HG03135 (cell line): Measurements from ENCODE around the gene PSMB11.
A peak's percentile ranks its signal among the peaks of the same experiment; 100 is the strongest.

Experiments used
- ATAC-seq: cut with Tn5 transposase; IDR thresholded peaks from one replicate; pipeline ENCODE4 v1.9.1; 2021; ENCODE audit warnings: mild to moderate bottlenecking, moderate library complexity; ENCODE audit not compliant: unreplicated experiment

PSMB11 gene

GRCh38 chr14:23043145-23043544 lies 1.1 kb downstream of the PSMB11 start:
- no peak for ATAC-seq

DNA sequence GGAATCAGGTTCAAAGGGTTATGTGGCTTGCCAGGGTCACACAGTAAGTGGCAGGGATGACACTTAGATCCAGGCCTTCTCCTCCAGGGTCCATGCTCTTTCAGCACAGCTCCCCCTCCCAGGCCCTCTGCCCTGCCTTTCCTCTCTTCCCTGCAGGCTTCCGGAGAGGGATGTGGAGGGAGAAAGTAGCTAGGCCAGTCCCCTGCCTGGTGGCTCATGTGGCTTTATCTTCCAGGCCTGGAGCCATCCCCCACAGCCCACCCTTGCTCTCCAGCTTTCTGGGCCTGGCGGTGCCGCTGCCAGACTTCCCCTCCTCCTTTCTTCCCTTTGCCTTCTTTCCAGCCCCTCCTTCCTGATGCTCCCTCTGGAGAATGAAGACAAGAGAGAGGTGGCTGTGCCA lies 1.7 kb downstream of the PSMB11 start:
- no peak for ATAC-seq

GRCh38 chr14:23044840-23045239 lies 2.8 kb downstream of the PSMB11 start:
- ATAC-seq = no peak

DNA sequence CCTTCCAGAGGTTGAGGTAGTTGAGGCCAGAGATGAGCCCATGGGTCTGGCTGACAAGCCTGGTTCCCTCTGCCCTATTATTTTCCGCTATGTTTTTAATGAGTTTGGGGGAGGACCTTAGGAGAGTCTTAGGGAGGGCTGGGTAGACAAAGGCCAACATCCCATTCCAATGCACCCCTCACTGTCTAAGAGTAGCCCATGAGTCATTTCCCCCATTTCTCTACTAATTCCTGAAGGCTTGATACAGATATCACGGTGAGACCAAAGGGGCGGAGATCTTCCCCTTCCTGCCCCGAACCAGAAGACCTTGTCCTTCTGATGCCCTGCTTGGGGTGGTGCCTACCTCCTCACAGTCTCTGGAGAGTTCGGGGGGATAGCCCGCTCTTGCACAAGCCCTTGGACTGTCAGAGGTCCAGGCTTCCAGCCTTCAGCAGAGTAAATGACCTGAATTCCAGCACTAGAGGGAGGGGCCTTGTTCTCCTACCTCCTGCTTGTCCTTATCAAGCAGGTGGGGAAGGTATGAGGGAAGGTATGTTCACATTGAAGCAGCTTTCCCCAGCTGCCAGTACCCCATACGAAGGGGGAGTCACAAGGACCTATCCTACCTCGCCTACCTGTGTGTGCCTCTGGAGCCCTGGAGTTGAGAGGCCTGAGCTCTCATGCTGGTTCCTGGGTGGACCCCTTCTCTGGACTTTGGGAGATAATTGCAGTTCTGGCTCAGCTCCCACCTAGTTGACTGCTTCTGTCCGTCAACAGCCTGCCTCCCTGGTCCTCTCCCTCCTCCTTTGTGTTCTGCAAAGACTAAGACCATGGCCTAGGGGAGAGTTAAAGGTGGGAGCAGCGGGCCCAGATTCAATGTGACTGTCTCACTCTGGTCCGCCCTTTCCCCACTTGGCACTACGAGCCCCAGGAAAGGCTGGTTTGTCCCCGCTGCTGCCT lies 3.7 kb downstream of the PSMB11 start:
- no peak for ATAC-seq

DNA sequence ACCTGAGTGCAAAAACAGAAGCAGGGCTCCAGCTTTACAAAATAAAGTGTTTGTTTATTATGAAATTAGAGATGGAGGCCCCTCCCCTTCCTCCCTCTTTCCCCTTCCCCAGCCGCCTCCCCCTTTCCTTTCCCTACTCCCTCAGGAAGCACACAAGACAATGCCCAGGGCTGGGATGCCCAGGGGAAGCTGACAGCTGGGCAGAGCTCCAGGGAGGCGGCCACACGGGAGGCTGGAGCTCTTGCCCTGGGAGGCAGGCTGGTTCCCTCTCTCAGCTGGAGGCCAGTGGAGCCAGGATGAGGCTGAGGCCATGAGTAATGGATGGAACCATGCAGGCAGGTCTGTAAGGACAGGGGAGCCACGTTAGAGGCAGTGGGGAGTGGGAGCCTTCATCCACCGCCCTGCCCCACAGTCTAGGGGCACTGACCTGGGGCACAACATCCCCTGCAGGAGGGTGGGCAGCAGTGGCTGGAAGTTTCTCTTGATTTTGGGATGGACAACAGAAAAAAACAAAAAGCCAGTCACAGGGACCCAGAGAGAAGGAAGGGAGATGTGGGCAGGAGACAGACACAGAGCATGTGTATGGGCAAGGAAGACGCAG lies 5.1 kb downstream of the PSMB11 start:
- ATAC-seq = no peak

- no peak for ATAC-seq
Observed at GRCh38 chr14:23047751-23048693, 6.0 kb downstream of the PSMB11 start.

GRCh38 chr14:23049011-23049410 lies 7.0 kb downstream of the PSMB11 start:
- no peak for ATAC-seq

DNA sequence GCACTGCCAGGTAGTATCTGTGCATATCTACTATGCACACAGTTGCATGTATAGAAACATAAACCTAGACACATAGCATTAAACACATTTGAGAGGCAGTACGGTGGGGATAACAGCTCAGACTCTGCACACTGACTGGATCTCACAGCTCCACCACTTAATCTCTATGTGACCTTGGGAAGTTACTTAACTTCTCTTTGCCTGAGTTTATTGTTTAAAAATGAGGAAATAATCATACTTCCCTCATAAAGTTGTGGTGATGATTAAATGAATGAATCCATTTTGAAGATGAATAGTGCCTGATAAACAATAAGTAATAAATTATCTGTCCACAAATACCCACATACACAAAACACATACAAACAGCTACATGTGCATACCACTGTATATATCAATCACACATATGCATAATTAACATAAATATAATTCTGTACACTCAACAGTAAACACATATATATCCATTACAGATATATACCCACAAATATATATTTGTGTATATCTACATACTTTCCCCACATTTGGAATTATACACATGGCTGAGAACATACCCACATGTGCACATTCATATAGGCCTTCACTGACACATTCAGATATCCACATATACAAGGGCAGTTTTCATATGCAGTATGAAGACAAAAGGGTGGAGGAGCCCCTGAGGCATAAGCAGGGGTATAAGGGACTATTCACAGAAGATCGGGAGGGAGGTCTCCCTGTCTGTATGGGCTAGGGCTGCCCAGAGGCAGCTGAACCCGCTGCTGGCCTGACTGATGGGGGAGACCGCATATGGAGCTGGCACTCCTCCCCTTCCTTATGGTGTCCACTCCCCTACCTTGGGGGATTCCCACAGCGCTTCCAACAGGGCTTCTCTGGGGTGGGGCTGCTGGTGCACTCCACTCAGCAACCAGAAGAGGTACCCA lies 9.4 kb downstream of the PSMB11 start:
- no peak for ATAC-seq

GRCh38 chr14:23052182-23052623 lies 10.2 kb downstream of the PSMB11 start:
- no peak for ATAC-seq

GRCh38 chr14:23052671-23053070 lies 10.7 kb downstream of the PSMB11 start:
- no peak for ATAC-seq

GRCh38 chr14:23053426-23053825 lies 11.4 kb downstream of the PSMB11 start:
- no peak for ATAC-seq

GRCh38 chr14:23054000-23054811 lies 12.2 kb downstream of the PSMB11 start:
- no peak for ATAC-seq

DNA sequence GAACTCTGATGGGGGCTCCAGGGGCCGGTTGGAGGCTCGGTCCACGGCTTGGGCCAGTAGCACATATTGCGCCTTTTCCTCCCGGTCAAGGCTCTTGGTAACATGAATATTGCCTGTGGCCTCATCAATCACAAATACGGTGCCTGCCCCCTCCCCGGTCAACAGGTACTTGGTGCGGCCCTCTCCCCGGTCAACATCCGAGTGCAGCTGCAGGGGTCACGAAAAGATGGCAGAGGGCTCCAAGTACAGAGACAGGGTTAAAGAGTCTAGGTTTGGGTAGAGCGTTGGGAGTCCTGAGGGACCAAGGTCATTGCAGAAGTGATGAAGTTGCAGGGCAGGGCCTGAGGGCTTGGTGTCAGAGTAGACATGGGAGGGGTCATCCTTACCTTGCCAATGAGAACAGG lies 13.1 kb downstream of the PSMB11 start:
- ATAC-seq = no peak

GRCh38 chr14:23055621-23056144 lies 13.7 kb downstream of the PSMB11 start:
- no peak for ATAC-seq

DNA sequence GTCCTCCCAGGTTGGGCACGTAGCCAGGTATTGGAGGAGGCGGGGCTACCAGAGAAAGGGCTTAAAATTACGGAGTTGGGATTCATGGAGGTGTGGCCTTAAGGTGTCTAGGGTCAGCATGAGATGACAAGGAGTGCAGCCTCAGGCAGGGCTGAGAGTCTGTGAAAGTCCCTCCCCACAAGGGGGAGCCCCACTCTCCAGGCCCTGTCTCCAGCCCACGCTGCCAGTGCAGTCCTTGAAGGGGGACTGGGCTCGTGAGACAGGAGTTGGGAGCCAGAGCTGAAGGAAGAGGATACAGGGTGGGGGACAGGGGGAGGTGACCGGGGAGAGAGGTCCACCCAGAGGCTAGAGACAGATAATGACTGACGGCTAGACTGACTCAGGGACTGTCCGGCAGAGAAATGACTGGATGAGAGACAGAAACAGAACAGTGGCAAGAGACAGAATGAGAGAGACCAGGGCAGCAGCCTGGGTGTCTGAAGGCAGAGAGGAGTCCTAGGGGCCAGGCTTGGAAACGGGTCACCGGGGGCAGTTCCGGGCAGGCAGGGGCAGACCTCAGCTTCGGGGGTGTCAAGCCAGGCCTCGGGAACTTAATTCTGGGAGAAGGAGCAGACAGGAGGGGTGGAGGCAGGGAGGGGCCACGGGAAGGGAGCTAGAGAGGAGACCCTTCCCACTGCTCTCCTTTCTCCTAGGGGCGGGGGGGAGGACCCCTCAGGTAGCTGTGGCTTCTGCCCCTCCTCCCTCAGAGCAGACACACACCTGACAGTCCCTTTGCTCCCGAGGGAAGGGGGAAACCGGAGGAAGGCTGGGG lies 14.3 kb downstream of the PSMB11 start:
- peak; percentile 47 for ATAC-seq

DNA sequence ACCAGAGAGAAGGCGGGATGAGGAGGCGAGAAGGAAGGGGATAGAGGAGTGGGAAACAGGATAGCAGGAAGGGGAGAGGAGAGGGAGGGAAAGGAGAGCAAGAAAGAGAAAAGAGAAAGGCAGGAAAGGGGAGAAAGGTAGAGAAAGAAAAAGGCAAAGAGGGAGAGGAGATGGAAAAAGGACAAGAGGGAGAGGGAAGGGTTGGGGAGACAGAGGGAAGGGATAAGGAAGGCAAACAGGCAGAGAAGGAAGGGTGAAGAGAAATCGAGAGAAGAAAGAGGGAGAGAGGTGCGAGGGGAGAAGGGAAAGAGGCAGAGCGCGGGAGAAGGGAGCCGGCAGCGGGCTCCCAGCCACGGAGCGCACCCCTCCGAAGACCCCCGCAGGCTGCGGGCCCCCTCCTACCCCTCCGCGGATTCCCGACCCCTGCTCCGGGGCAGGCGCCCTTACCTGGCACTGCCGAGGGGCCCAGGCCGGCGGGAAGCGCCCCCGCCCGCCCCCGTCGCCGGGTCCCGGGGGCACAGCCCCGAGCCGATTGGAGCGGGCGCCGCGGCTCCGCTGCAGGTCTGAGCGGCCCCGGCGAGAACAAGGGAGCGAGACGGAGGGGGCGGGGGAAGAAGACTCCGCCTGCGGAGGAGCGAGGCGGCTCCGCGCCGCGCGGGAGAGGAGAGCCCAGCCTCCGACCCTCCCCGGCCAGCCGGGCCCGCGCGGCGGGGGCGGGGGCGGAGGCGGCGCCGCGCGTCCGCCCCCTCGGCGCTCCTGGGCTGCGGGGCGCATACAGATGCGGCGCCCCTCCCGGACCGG lies 15.1 kb downstream of the PSMB11 start, which contains the start of gene CDH24:
TSS of gene CDH24 (minus strand) at position 565 of the 801 bp plus-strand sequence. CDS start 1,787 bp downstream, outside the sequence.
- peak; percentile 42 for ATAC-seq
